Neutrophil (primary cell): ENCODE results near the gene FIGNL1.

ENCODE experiments used
- H3K27ac ChIP-seq: fragments of 200-600 bp; sonication (generic); 2 replicates; pipeline ENCODE4 v1.5.1; 2016; ENCODE audit warnings: mild to moderate bottlenecking, moderate library complexity
- H3K27me3 ChIP-seq: fragments of 200-600 bp; sonication (generic); 2 replicates; pipeline ENCODE4 v1.6.0; 2016; ENCODE audit warnings: mild to moderate bottlenecking
- H3K36me3 ChIP-seq: fragments of 200-600 bp; sonication (generic); 2 replicates; pipeline ENCODE4 v1.5.1; 2017
- H3K4me1 ChIP-seq, 2 experiments: fragments of 200-600 bp in 1 of 2; sonication (generic) in 1 of 2; 1 replicate in 1 of 2; 2 replicates in 1 of 2; pipeline versions ENCODE4 v1.5.1 to v1.6.1; 2013 to 2016; ENCODE audit warnings: low read depth in 1 of 2, low read length in 1 of 2, mild to moderate bottlenecking in 1 of 2, moderate library complexity in 1 of 2; ENCODE audit not compliant: control insufficient read depth in 1 of 2, insufficient read depth in 1 of 2
- H3K4me3 ChIP-seq, 2 experiments: fragments of 200-600 bp in 1 of 2; sonication (generic) in 1 of 2; 1 replicate in 1 of 2; 2 replicates in 1 of 2; pipeline ENCODE4 v1.5.1; 2013 to 2016; ENCODE audit warnings: low read depth in 1 of 2, low read length in 1 of 2, mild to moderate bottlenecking in 1 of 2, moderate library complexity in 1 of 2
- H3K9me3 ChIP-seq: fragments of 200-600 bp; sonication (generic); 2 replicates; pipeline ENCODE4 v1.5.1; 2016
- TF ChIP-seq, protein P1 (sequence below): fragments of 200-600 bp; sonication (generic); IDR thresholded peaks from 2 replicates; pipeline ENCODE4 v1.5.1; 2016; ENCODE audit warnings: antibody characterized with exemption

FIGNL1 gene

DNA sequence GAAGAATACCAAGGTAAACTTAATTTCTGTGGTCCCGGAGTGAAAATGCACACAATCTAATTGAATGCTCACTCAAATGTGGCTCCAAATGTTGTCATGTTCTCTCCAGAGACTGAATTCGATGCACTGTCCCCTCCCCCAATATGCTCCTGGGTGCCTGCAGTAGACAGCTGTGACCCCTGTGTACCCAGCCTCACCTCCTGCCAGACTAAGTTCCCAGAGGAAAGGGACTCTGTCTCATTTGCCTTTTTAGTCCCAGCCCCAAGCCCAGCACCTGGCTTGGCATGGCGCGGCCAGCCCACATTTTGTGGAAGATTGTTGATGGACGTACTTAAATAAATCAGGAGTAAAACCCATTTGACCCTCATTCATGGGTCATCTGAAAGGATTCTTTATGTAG is 21.8 kb upstream of the FIGNL1 start:
- no peak overlapping the region for H3K4me3 ChIP-seq
- H3K27ac ChIP-seq = no peak overlapping the region
- peaks cover 5 to 8% of the 10 kb centered on the region in 2 experiments for H3K4me1 ChIP-seq
- no peaks in the 10 kb centered on the region for H3K9me3 ChIP-seq
- TF ChIP-seq, protein P1, sequence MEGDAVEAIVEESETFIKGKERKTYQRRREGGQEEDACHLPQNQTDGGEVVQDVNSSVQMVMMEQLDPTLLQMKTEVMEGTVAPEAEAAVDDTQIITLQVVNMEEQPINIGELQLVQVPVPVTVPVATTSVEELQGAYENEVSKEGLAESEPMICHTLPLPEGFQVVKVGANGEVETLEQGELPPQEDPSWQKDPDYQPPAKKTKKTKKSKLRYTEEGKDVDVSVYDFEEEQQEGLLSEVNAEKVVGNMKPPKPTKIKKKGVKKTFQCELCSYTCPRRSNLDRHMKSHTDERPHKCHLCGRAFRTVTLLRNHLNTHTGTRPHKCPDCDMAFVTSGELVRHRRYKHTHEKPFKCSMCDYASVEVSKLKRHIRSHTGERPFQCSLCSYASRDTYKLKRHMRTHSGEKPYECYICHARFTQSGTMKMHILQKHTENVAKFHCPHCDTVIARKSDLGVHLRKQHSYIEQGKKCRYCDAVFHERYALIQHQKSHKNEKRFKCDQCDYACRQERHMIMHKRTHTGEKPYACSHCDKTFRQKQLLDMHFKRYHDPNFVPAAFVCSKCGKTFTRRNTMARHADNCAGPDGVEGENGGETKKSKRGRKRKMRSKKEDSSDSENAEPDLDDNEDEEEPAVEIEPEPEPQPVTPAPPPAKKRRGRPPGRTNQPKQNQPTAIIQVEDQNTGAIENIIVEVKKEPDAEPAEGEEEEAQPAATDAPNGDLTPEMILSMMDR = no peak
- H3K36me3 ChIP-seq = no peaks in the 10 kb centered on the region
- no peaks in the 10 kb centered on the region for H3K27me3 ChIP-seq

DNA sequence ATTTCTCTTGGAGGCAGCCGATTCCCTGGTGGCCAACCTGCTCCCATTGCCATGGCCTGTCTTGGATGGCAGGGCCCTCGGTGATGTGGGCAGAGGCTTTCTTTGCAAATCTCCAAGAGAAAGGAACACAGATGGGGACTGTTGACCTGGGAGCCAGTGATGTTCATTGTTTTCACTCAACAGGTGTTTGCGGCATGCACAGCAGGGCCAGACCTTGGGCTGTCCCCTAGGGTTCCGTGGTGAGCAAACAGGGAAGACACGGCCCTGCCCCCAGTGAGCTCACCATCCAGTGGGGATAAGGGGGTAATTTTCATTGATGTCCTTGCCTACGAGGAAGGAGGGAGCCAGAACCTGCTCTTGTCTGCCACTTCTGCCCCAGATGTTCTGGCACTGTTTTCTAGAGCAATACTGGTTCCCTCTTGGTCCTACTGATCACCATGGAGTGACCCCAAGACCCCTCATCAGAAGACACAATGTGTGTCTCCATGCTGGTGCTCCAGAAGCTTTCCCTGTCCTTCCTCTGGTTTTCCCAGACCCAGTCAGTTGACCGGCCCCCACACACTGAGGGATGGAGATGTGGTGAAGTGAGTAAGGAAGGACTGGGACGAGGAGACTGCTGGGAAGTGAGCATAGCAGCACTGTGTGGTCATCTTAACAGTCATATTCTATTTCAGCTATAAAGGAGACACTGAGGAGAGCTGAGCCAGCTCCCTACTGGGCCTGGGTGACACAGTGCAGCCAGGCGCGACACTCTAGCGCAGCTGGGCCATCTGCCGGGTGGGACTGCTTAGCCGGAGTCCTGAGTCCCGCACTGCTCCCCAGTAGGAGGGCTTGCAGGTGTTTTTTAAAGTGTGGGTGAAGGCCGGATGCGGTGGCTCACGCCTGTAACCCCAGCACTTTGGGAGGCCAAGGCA is 20.4 kb upstream of the FIGNL1 start:
- Histone ChIP-seq H3K36me3 (no peaks in the 10 kb centered on the region), H3K27me3 (no peaks in the 10 kb centered on the region), H3K4me3 (no peak overlapping the region), H3K4me1 (peaks cover 5 to 8% of the 10 kb centered on the region in 2 experiments), H3K9me3 (no peaks in the 10 kb centered on the region), H3K27ac (no peak overlapping the region)
- TF ChIP-seq, protein P1 = no peak

DNA sequence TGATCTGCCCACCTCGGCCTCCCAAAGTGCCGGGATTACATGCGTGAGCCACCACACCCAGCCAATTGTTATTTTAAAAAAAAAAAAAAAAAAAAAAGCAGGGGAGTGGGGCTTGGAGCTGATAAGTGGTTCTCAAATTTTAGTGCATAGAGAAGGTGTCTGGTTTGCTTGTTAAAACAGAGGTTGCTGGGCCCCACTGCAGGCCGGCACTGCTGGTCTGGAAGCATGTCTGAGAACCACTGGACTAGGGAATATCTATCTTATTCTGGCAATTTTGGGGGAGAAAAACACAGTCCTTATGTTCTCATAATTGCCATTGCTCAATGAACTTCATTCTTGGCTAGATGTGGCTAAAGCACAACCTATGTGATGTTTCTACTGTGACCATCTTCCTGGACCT is 19.0 kb upstream of the FIGNL1 start:
- TF ChIP-seq, protein P1 = no peak

DNA sequence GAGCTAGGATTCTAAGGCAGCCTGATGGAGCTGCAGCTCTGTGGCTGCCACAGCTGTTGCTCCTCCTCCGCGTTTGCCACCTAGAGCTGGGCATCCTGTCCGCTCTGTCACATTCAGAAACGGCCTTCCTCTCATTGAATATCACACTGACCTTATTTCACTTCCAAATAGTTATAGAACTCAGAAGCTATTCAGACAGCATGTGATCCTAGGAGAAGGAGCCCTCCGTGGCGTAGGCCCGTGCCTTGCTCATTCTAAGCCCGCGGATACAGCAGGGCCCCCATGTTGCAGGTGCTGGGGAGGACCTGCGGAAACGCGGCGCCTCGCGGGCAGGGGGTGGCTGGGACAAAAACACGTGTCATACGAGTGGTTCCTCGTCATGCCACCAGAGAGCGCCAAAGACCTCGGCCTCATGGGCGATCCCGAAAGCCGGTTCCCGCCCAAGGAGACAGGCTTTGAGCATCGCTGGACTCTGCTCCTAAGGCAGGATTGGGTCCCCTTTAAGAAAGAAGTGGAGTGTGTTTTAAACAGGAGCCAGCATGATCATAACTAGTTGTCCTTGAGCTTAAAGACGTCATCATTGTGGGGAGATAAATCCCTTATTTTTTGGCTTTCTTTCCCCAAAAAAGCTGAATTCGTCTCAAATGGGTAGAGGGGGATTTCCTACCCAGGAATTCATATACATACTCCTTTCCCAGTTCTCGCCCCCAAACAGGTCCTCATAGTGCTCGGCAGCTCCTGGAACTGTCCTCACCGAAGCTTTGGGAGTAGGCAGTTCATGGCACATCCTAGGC is 17.9 kb upstream of the FIGNL1 start:
- H3K4me1 ChIP-seq = peaks cover 5 to 8% of the 10 kb centered on the region in 2 experiments
- no peaks in the 10 kb centered on the region for H3K9me3 ChIP-seq
- TF ChIP-seq, protein P1 = peak; percentile 44
- no peak overlapping the region for H3K27ac ChIP-seq
- H3K27me3 ChIP-seq = no peaks in the 10 kb centered on the region
- H3K4me3 ChIP-seq = no peak overlapping the region
- no peaks in the 10 kb centered on the region for H3K36me3 ChIP-seq

More for the DNA sequence above, 19.0 kb upstream of the FIGNL1 start:
- Histone ChIP-seq H3K4me1 (peaks cover 5 to 8% of the 10 kb centered on the region in 2 experiments), H3K36me3 (no peaks in the 10 kb centered on the region), H3K4me3 (no peak overlapping the region), H3K9me3 (no peaks in the 10 kb centered on the region), H3K27ac (no peak overlapping the region), H3K27me3 (no peaks in the 10 kb centered on the region)

DNA sequence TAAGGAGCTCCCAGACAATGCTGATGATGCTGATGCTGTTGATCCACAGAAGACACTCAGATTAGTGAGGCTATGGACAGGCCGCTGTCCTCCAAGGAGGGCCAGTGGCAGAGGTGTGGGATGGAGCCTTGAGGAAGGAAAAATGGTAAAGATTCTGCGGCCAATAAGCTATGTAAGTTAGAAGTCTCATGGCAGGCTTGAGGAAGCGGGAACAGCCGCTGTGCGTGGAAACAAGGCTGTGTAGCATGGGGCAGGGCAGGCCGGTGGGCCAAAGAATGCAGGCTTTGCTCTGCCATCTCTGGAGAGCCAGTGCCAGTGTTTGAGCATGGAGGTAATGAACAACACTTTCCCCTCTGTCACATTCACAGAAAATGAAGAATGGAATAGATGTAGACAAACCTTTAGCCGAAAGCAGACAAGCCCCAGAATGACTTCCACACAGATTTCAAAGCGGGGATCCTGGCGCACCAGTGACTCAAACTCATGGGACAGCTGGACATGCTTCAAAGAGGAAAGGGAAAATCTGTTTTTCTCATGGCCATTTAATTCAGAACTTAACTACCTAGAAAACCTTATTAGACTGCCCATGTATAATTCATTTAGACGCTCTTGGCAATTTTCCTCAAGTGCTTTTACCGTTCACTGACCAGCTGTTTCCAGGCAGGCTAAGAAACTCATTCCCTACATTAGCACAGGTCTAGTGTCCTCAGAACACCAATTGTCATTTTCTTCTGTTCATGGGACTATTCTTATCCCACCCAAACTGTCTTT is 16.9 kb upstream of the FIGNL1 start:
- Histone ChIP-seq H3K4me3 (no peak overlapping the region), H3K27me3 (no peaks in the 10 kb centered on the region), H3K36me3 (no peaks in the 10 kb centered on the region), H3K9me3 (no peaks in the 10 kb centered on the region), H3K27ac (no peak overlapping the region), H3K4me1 (peaks cover 5 to 8% of the 10 kb centered on the region in 2 experiments)
- TF ChIP-seq, protein P1 = no peak
